WI38 (cell line): ENCODE results near the gene ROBO2.

Source experiments
- H3K4me3 ChIP-seq: 2 replicates; pipeline ENCODE4 v1.5.1; 2011; ENCODE audit warnings: low read depth, mild to moderate bottlenecking, control low read depth, low read length
- TF ChIP-seq, protein P1 (sequence below): IDR thresholded peaks from 2 replicates; pipeline ENCODE4 v1.5.1; 2012; ENCODE audit warnings: low read depth, mild to moderate bottlenecking, control low read depth, low read length

ROBO2 gene

DNA sequence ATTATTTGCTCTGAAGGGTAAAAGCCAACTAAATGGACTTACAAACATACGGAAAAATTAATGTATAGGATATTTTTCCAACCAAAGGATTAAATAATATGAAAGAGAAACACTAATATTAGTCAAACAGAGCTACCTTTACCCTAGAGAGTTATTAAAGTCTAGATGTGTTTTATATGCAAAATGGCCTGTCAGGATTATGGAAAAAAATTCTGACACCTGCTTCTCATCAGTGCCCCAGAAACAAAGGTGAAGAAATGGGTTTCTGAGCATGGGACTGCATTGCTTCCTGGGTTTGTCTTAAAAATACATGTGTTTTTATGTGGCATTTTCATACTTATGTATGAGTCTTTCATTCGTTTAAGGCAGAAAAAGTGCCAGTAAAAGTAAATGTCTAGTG, 148.3 kb downstream of the ROBO2 start:
- TF ChIP-seq, protein P1, sequence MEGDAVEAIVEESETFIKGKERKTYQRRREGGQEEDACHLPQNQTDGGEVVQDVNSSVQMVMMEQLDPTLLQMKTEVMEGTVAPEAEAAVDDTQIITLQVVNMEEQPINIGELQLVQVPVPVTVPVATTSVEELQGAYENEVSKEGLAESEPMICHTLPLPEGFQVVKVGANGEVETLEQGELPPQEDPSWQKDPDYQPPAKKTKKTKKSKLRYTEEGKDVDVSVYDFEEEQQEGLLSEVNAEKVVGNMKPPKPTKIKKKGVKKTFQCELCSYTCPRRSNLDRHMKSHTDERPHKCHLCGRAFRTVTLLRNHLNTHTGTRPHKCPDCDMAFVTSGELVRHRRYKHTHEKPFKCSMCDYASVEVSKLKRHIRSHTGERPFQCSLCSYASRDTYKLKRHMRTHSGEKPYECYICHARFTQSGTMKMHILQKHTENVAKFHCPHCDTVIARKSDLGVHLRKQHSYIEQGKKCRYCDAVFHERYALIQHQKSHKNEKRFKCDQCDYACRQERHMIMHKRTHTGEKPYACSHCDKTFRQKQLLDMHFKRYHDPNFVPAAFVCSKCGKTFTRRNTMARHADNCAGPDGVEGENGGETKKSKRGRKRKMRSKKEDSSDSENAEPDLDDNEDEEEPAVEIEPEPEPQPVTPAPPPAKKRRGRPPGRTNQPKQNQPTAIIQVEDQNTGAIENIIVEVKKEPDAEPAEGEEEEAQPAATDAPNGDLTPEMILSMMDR = no peak
- no peak overlapping the region for H3K4me3 ChIP-seq

- H3K4me3 ChIP-seq = no peak overlapping the region
- TF ChIP-seq, protein P1 = no peak
Measured at GRCh38 chr3:77189258-77189657, 149.4 kb downstream of the ROBO2 start.

DNA sequence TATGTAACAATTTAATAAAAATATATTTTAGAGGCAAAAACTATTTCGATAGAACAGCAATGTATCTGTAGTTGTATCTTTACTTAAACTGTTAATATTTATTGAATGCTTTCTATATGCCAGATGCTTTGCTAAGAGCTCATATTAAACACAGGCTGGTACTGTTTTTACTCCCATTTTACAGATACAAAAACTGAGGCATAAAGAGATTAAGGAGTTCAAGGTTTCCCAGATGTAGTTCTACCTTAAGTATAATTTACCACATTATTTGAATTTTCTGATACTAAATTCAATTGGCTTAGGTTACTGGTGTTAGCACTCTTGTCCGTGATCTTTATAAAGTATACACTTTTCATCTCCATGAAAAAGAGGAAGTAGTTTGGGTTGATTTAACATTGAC, 149.8 kb downstream of the ROBO2 start:
- TF ChIP-seq, protein P1 = no peak
- no peak overlapping the region for H3K4me3 ChIP-seq

GRCh38 chr3:77190374-77190773, 150.5 kb downstream of the ROBO2 start:
- H3K4me3 ChIP-seq = no peak overlapping the region
- TF ChIP-seq, protein P1 = no peak

GRCh38 chr3:77191014-77191413, 151.1 kb downstream of the ROBO2 start:
- TF ChIP-seq, protein P1 = no peak
- H3K4me3 ChIP-seq = no peak overlapping the region

GRCh38 chr3:77191640-77192039, 151.7 kb downstream of the ROBO2 start:
- TF ChIP-seq, protein P1 = no peak
- no peak overlapping the region for H3K4me3 ChIP-seq

- no peak overlapping the region for H3K4me3 ChIP-seq
- TF ChIP-seq, protein P1 = no peak
Measured at GRCh38 chr3:77195766-77196545, 156.1 kb downstream of the ROBO2 start.
